HG03558 (cell line): ENCODE results near the gene TMEM69.
"Not testable (repeated sequence)": the region's sequence is repeated elsewhere in the genome, so short reads cannot be mapped to it uniquely, and the experiment has no call there.

Experiments used
- ATAC-seq: cut with Tn5 transposase; IDR thresholded peaks from one replicate; pipeline ENCODE4 v1.9.1; 2021; ENCODE audit warnings: moderate number of reproducible peaks; ENCODE audit not compliant: unreplicated experiment; ENCODE audit errors: extremely low read depth

The TMEM69 gene

GRCh38 chr1:45676553-45676952 lies 11.4 kb upstream of the TMEM69 start:
- ATAC-seq = not testable (repeated sequence)

GRCh38 chr1:45677751-45678245 lies 10.2 kb upstream of the TMEM69 start:
- no peak for ATAC-seq

- no peak for ATAC-seq
Observed at GRCh38 chr1:45678489-45678888, 9.5 kb upstream of the TMEM69 start.

- ATAC-seq = no peak
Observed at GRCh38 chr1:45679123-45679522, 8.9 kb upstream of the TMEM69 start.

- ATAC-seq = no peak
Observed at GRCh38 chr1:45682942-45683341, 5.0 kb upstream of the TMEM69 start.

- no peak for ATAC-seq
Observed at GRCh38 chr1:45684402-45684801, 3.6 kb upstream of the TMEM69 start.

- ATAC-seq = no peak
Observed at GRCh38 chr1:45685308-45686014, 2.5 kb upstream of the TMEM69 start.

GRCh38 chr1:45686015-45686287 lies 2.0 kb upstream of the TMEM69 start:
- ATAC-seq = no peak

- peak; percentile 25 for ATAC-seq
Observed at GRCh38 chr1:45686288-45687013, 1.5 kb upstream of the TMEM69 start, which contains the start of gene GPBP1L1. TSS of gene GPBP1L1 (minus strand) at chr1:45686533. CDS start at chr1:45659087, 27,446 bp downstream.

- ATAC-seq = peak; percentile 70
Observed at GRCh38 chr1:45687014-45687753, 797 bp upstream of the TMEM69 start.

GRCh38 chr1:45693811-45694210 lies 5.8 kb downstream of the TMEM69 start:
- ATAC-seq = not testable (repeated sequence)

GRCh38 chr1:45694823-45695222 lies 6.8 kb downstream of the TMEM69 start:
- no peak for ATAC-seq

- ATAC-seq = no peak
Observed at GRCh38 chr1:45704637-45705036, 16.7 kb downstream of the TMEM69 start.

GRCh38 chr1:45713711-45714110 lies 25.7 kb downstream of the TMEM69 start:
- ATAC-seq = no peak

GRCh38 chr1:45716700-45717099 lies 28.7 kb downstream of the TMEM69 start:
- ATAC-seq = no peak

GRCh38 chr1:45717386-45717785 lies 29.4 kb downstream of the TMEM69 start:
- not testable (repeated sequence) for ATAC-seq

GRCh38 chr1:45718289-45718688 lies 30.3 kb downstream of the TMEM69 start:
- ATAC-seq = no peak

- no peak for ATAC-seq
Observed at GRCh38 chr1:45721207-45721606, 33.2 kb downstream of the TMEM69 start.

- no peak for ATAC-seq
Observed at GRCh38 chr1:45722809-45723208, 34.8 kb downstream of the TMEM69 start.

GRCh38 chr1:45723248-45723930 lies 35.4 kb downstream of the TMEM69 start:
- no peak for ATAC-seq
